Stimulated activated CD8-positive, alpha-beta memory T cell treated with anti-CD3 and anti-CD28 coated beads, Interleukin-7, amount 100 ng/mL, for 24 hours (primary cell): ENCODE measurements around the gene DACT1.
"Not testable (repeated sequence)": the region's sequence is repeated elsewhere in the genome, so short reads cannot be mapped to it uniquely, and the experiment has no call there.

ENCODE experiments used
- DNase-seq: peaks from one replicate; pipeline ENCODE4 v3.0.0-alpha.2; 2020; ENCODE audit warnings: low read depth

DACT1 gene

DNA sequence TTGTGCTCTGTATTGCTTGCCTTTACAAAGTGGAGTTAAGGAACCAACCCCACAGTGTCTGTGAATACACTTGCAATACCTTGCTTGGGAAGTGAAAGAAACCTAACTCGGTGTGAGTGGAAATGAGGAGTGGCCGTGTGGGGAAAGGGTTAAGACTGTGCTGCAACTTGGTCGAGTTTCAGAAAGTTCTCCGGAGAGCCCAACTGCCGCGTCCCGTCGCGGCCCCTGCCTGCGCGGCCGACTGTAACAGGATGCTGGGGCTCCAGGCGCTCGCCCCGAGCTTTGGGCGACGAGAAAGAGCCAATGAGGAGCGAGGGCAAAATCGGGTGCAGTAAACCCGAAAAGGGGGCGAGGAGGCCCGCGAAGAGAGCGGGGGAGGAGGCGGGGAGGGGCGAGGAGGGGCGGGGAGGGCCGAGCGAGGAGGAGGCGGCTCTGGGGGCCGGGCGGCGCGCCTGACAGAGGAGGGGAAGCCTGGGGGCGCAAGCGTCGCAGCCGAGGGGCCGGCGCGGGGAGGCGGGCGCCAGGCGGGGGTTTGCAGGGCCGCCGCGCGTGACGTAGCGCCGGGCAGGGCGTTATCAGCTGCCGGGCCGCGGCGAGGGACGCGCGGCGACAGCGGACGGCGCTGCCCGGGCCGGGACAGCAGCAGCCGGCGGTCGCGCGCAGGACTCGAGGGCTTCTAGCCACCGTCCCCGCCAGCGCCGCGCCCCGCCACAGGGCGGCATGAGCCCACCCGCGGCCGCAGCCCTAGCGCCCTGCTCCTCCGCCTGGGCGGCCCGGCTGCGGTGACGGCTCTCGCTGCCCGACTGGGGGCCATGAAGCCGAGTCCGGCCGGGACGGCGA, at the start of gene DACT1:
Gene DACT1 (plus strand): TSS at position 572 of the 840 bp plus-strand sequence. CDS start 241 bp downstream, at position 813.
- no peak for DNase-seq

GRCh38 chr14:58588321-58588720, 49.4 kb upstream of the DACT1 start:
- not testable (repeated sequence) for DNase-seq

- no peak for DNase-seq
These were observed 43.8 kb upstream of the DACT1 start for GRCh38 chr14:58593977-58594376.

- DNase-seq, result no peak
These were observed 40.7 kb upstream of the DACT1 start for GRCh38 chr14:58597041-58597440.

DNA sequence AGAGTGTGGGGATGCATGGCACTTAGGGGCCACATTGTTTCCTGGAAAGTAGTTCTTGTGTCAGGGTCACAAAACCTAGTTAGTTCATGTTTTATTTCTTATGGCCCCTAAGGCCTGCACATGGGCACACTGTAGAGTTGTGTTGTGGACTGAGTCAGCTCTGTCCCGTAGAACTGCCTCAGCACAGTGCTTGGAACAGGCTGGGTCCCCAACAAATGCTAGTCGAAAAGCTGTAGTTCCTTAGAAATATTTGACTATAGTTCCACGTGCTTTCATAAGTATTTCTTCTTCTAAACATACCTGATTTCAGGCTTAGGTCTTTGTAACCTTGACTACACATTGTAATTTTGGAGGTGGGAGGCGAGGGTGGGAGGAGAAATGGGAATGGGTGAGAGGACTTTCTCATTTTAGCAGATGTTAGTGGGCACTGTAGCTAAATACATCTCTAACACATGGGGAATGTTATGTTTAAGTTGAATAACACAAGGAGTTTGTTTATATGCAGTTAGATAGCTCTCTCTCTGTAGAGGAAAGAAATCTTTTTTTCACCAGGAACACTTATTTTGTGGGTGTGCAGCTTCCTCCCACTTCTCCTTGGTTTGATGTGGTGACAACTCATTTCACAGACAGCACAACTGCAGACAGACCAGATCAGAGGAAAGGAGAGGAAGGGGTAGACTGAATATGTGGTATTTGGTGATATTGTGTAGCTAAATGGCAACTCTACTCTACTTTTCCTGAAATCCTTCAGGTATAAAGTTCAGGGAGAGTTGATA, 39.5 kb upstream of the DACT1 start:
- no peak for DNase-seq

DNA sequence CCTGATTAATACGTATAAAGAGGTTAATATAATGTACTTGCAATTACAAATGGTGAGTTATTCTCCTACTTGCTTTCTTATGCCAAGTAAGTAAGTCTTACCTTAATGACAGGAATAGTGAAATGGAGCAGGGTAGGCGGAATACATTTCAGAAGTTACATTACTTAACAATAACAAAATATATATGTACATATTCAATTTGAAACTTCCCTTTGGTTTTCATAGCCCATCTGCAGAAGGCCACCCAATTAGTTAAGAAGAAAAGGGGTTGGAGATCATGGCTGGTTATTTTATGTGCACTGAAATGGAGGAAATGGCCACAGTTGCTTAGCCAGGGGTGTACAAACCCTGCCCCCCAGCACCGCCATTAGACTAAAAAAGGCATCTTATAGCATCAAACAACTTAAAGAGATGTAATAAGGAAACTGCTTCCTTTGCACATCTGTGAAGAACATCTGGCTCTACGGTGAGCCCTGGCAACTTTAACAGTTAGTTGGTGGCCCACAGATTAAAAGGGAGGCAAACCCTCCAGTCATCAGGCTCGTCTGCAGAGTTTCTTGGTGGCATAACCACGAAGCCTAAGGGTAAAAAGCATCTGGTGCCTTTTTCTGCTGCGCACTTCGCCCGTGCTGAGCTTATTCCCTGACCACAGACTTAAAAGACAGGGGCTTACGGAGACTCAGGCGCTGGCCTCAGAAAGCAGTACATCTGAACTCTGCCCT, 38.8 kb upstream of the DACT1 start:
- no peak for DNase-seq

DNA sequence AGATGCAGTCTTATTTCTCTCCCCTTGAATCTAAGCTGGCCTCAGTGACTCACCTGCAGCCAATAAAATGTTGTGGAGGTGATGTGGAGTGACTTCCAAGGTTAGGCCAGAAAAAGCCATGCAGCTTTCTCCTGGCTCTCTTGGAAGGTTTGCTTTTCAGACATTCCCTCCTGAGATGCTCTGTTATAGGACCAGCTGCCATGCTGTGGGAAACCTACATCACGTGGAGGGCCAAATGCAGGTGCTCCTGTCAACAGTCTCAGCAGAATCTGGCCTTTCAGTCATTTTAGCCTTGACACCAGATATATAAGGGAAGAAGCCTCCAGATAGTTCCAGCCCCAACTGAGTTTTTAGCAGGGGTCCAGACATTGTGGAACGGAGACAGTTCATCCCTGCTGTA, 38.1 kb upstream of the DACT1 start:
- no peak for DNase-seq

DNA sequence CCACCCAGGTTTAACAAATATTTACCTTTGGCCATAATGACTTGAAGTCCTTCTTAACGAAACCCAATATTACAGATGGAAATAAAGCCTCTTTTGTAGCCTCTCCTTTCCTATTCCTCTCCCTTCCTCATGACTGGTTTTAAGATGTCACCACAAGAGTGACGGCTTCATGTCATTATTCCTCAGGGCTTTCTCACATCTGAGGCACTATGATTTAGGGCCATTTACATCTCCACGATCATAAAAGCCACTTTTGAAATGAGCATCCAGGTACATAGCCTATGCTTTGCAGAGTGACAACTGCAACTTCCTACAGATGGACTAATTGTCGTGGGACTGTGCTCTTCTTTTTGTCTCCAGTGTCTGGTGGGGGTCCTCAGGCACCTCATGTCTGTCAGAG, 32.3 kb upstream of the DACT1 start:
- DNase-seq, result no peak

GRCh38 chr14:58607131-58607951, 30.4 kb upstream of the DACT1 start:
- DNase-seq, result no peak

GRCh38 chr14:58607952-58608317, 29.8 kb upstream of the DACT1 start:
- DNase-seq, result no peak

- DNase-seq, result no peak
These were observed 20.1 kb upstream of the DACT1 start for GRCh38 chr14:58617619-58618018.

DNA sequence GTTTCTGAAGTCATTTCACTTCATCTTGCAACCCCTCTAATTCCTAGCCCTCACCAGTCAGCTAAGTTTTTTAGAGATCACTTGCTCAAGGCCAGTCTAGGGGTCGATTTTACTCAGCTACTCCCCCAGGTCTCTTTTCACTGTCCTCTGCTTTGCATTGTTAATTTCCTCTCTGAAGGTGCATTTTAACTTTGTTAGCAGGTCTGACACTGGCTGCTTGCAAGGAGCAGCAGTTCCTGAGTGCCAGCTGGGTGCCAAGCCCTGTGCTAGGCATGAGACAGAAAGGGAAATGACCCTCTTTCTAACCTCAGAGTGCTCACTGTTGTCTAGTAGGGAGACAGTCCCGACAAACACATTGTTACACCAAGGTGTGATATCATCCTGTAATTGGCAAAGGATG, 17.8 kb upstream of the DACT1 start:
- no peak for DNase-seq

DNA sequence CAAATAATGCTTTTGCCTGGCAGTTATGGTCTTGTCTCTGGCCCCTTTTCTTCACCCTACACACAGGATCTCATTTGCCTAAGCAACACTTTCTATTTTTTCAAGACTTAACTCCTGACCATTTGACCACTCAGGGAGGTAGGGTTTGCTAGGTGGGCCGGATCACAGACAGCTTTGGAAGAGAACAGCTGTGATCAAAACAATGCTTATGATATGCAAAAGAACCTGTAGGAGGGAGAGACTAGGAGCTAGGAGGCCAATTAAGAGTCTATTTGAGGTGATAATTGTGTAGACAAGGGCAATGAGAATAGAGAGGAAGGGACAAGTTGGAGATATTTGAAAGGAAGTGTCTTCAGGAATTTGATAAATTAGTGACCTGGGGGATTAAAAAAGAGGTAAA, 12.3 kb upstream of the DACT1 start:
- no peak for DNase-seq

- DNase-seq, result no peak
These were observed 11.3 kb upstream of the DACT1 start for GRCh38 chr14:58626431-58626831.

GRCh38 chr14:58628406-58628805, 9.4 kb upstream of the DACT1 start:
- no peak for DNase-seq

DNA sequence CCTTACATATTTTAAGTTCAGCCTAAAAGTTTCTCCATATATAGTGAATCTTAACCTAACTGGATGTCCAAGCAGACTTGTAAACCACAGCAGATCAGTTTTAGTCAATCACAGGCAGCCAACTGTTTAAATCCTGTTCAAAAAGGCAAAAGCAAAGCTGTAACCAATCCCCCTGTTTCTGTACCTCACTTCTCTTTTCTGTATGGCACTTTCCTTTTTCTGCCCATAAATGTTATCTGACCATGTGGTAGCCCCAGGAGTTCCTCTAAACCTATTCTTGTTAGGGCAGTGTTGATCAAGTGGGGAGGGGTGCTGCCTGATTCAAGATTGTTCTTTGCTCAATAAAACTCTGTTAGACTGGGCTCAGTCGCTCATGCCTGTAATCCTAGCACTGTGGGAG, 8.5 kb upstream of the DACT1 start:
- no peak for DNase-seq

DNA sequence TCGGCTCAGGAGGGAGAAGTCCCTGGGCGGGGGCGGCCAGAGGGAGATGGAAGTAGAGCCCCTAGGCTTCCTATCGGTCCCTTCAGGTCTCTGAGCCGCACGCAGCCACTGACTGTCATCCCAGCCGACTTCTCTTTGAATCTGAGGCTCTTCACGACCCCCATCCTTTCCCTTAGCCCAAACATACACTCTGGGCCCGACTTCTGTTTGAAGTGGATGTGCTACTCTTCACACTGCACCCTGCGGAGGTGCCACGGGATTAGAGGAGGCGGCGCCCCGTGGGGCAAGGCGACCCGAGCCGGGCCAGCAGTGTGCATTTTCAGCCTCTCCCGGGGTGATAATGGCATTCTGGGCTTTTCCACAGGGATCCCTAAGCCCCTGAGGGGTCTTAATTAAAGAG, 6.0 kb upstream of the DACT1 start:
- DNase-seq, result no peak

- DNase-seq, result no peak
These were observed 3.9 kb upstream of the DACT1 start for GRCh38 chr14:58633831-58634230.

DNA sequence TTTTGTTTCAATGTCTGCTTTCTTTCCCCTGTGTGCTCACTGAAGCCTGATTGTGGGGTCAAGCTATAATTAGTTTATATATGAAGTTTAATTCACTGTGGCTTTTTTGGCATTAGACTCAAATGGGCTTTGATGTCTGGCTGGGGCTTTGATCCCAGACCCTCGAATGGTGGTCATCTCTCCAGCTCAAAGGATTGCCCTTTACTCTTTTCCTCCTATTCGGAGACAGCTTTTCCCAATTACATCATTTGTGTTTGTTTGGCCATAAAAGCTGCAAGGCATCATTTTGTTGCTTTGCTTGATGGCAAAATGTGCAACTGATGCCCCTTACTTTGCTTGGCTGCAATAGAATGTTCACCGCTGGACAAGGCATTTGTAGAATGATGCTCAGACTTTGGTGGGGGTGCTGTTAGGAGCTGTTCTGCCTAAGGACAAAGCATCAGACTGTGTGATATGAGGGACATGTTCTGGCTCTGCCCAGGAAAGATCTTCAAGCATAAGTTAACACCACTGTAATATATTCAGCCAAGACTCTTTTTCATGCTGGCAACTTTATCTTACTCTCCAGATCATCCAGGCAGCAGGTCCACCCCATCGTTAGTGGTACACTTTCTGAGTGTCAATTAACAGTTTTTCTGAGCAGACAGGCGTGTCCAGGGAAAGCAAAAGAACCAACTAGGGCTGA, 3.2 kb upstream of the DACT1 start:
- no peak for DNase-seq

GRCh38 chr14:58635091-58635830, 2.5 kb upstream of the DACT1 start:
- DNase-seq, result no peak

GRCh38 chr14:58636129-58636528, 1.6 kb upstream of the DACT1 start:
- DNase-seq, result no peak
